ENCODE results near the gene ISYNA1.

GRCh38 chr19:18473003-18473705 lies 35.2 kb upstream of the ISYNA1 start:
- TF ChIP-seq GATA2 (IDR thresholded peaks at IDR 0.05; ENCODE audit: low read depth, low read length) = no peak
- no peak for TF ChIP-seq GATA3 (IDR thresholded peaks at IDR 0.05; ENCODE audit: low read depth, low read length)
